ENCODE data around the gene LEMD2.

- no peak for TF ChIP-seq GATA2 (IDR thresholded peaks at IDR 0.05; ENCODE audit: low read depth, low read length)
- no peak for TF ChIP-seq GATA3 (IDR thresholded peaks at IDR 0.05; ENCODE audit: low read depth, low read length)
Measured at GRCh38 chr6:33778444-33779121, 10.3 kb downstream of the LEMD2 start.

Data from SH-SY5Y (cell line).